ENCODE results near the gene HSPA5.

Gene HSPA5

DNA sequence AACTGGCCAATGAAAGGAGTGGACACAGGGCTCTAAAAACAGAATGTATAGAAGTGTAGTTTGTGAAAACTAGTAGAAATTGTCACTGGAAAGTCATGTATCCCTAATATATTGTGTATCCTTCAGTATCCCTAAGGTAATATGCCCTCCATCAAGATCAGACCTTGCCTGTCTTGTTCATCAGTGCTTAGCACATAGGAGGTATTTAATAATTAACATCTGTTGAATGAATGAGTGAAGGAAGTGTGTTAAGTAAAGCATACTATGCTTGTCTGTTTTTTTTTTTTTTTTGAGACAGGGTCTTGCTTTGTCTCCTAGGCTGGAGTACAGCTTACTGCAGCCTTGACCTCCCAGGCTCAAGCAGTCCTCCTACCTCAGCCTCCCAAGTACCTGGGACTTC, 36.3 kb upstream of the HSPA5 start:
- TF ChIP-seq EZH2 (IDR thresholded peaks at IDR 0.05; ENCODE audit: borderline replicate concordance, low read depth, low read length, severe bottlenecking) = no peak
- TF ChIP-seq, protein P1, sequence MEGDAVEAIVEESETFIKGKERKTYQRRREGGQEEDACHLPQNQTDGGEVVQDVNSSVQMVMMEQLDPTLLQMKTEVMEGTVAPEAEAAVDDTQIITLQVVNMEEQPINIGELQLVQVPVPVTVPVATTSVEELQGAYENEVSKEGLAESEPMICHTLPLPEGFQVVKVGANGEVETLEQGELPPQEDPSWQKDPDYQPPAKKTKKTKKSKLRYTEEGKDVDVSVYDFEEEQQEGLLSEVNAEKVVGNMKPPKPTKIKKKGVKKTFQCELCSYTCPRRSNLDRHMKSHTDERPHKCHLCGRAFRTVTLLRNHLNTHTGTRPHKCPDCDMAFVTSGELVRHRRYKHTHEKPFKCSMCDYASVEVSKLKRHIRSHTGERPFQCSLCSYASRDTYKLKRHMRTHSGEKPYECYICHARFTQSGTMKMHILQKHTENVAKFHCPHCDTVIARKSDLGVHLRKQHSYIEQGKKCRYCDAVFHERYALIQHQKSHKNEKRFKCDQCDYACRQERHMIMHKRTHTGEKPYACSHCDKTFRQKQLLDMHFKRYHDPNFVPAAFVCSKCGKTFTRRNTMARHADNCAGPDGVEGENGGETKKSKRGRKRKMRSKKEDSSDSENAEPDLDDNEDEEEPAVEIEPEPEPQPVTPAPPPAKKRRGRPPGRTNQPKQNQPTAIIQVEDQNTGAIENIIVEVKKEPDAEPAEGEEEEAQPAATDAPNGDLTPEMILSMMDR (IDR thresholded peaks at IDR 0.05; ENCODE audit: borderline replicate concordance, extremely low read depth, low read length, poor library complexity, severe bottlenecking) = no peak
- Histone ChIP-seq H3K9me3 (ENCODE audit: insufficient read depth, low read length, severe bottlenecking) (no peaks in the 10 kb centered on the region), H4K20me1 (ENCODE audit: insufficient read depth, low read length) (peaks cover 8% of the 10 kb centered on the region; the same call in 1 of the 2 replicates), H2AFZ (ENCODE audit: low read depth, low read length) (no peak overlapping the region), H3K4me3 (ENCODE audit: low read depth in 1 of 2, low read length in 2 of 2) (no peak overlapping the region), H3K36me3 (ENCODE audit: insufficient read depth, low read length) (no peaks in the 10 kb centered on the region), H3K4me2 (ENCODE audit: insufficient read depth, low read length) (no peak overlapping the region), H3K79me2 (ENCODE audit: insufficient read depth, low read length) (peaks cover 85% of the 10 kb centered on the region), H3K27ac (ENCODE audit: low read length) (no peak overlapping the region), H3K9ac (ENCODE audit: low read depth, low read length) (no peak overlapping the region), H3K4me1 (ENCODE audit: insufficient read depth, low read length) (no peaks in the 10 kb centered on the region), H3K27me3 (ENCODE audit: insufficient read depth, low read length, poor library complexity) (no peaks in the 10 kb centered on the region)
- ATAC-seq (ENCODE audit: insufficient read depth, low read depth) = no peak
- DNase-seq = no peak

DNA sequence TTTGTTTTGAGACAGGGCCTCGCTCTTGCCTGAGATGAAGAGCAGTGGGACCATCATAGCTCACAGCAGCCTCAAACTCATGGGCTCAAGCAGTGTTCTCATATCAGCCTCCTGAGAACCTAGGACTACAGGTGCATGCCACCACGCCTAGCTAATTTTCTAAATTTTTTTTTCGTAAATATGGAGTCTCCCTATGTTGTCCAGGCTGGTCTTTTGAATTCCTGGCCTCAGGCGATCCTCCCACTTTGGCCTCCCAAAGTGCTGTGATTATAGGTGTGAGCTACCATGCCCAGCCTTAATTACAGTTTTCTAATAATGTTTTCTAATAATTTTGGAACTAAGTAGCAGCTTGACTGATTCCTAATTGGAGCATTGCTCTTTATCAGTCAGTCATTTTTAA, 35.6 kb upstream of the HSPA5 start:
- Histone ChIP-seq H3K4me2 (ENCODE audit: insufficient read depth, low read length) (no peak overlapping the region), H4K20me1 (ENCODE audit: insufficient read depth, low read length) (peaks cover 8% of the 10 kb centered on the region; the same call in 1 of the 2 replicates), H3K27me3 (ENCODE audit: insufficient read depth, low read length, poor library complexity) (no peaks in the 10 kb centered on the region), H2AFZ (ENCODE audit: low read depth, low read length) (no peak overlapping the region), H3K27ac (ENCODE audit: low read length) (no peak overlapping the region), H3K9me3 (ENCODE audit: insufficient read depth, low read length, severe bottlenecking) (no peaks in the 10 kb centered on the region), H3K4me3 (ENCODE audit: low read depth in 1 of 2, low read length in 2 of 2) (no peak overlapping the region), H3K36me3 (ENCODE audit: insufficient read depth, low read length) (no peaks in the 10 kb centered on the region), H3K9ac (ENCODE audit: low read depth, low read length) (no peak overlapping the region), H3K79me2 (ENCODE audit: insufficient read depth, low read length) (peaks cover 83% of the 10 kb centered on the region), H3K4me1 (ENCODE audit: insufficient read depth, low read length) (no peaks in the 10 kb centered on the region)
- ATAC-seq (ENCODE audit: insufficient read depth, low read depth) = no peak
- TF ChIP-seq, protein P1 (IDR thresholded peaks at IDR 0.05; ENCODE audit: borderline replicate concordance, extremely low read depth, low read length, poor library complexity, severe bottlenecking) = no peak
- no peak for TF ChIP-seq EZH2 (IDR thresholded peaks at IDR 0.05; ENCODE audit: borderline replicate concordance, low read depth, low read length, severe bottlenecking)
- no peak for DNase-seq

DNA sequence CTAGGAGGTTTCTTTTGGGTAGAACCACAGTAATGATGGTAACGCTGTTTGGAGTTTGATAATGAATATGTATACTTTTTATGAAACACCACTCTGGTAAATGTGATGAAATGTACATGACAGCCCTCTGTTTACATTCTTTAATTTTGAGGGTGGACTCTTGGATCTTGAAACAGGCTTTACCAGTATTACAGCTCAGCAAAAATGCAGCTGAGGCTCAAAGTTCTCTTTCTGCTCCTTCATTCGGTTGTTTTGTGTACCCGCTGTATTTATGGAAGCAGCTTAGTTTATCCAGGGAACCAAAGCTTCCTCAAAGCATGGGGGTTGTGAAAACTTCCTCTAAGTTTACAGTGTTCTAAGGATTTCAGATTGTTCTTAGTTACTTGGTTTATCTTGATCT, 31.6 kb upstream of the HSPA5 start:
- no peak for DNase-seq
- H3K9ac ChIP-seq (ENCODE audit: low read depth, low read length) = no peak overlapping the region
- H3K27me3 ChIP-seq (ENCODE audit: insufficient read depth, low read length, poor library complexity) = no peaks in the 10 kb centered on the region
- H3K79me2 ChIP-seq (ENCODE audit: insufficient read depth, low read length) = peaks cover 83% of the 10 kb centered on the region
- H3K4me2 ChIP-seq (ENCODE audit: insufficient read depth, low read length) = no peak overlapping the region
- no peak overlapping the region for H3K27ac ChIP-seq (ENCODE audit: low read length)
- H3K4me1 ChIP-seq (ENCODE audit: insufficient read depth, low read length) = no peaks in the 10 kb centered on the region
- peaks cover 11% of the 10 kb centered on the region; the same call in 1 of the 2 replicates for H4K20me1 ChIP-seq (ENCODE audit: insufficient read depth, low read length)
- no peaks in the 10 kb centered on the region for H3K9me3 ChIP-seq (ENCODE audit: insufficient read depth, low read length, severe bottlenecking)
- H3K4me3 ChIP-seq (ENCODE audit: low read depth in 1 of 2, low read length in 2 of 2) = no peak overlapping the region
- ATAC-seq (ENCODE audit: insufficient read depth, low read depth) = no peak
- no peak overlapping the region for H2AFZ ChIP-seq (ENCODE audit: low read depth, low read length)
- TF ChIP-seq EZH2 (IDR thresholded peaks at IDR 0.05; ENCODE audit: borderline replicate concordance, low read depth, low read length, severe bottlenecking) = no peak
- TF ChIP-seq, protein P1 (IDR thresholded peaks at IDR 0.05; ENCODE audit: borderline replicate concordance, extremely low read depth, low read length, poor library complexity, severe bottlenecking) = no peak
- H3K36me3 ChIP-seq (ENCODE audit: insufficient read depth, low read length) = no peaks in the 10 kb centered on the region

DNA sequence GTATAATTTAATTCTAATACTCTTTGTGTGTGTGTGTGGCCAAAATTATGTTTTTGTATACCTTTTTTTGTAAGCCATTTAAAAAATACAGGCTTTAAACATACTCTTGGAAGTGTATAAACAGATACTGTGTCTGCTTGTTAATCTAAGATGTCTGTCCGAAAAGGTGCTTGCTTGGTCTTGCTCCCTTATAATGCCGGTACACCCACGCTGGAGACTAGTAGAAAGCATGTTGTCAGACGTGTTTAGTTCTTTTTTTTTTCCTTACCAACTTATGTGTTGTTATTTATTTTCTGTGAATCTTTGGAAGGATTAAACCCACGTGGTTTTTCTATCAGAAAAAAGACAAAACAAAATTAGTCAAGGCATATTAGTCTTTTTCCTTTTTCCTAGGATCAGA, 29.9 kb upstream of the HSPA5 start:
- no peak for TF ChIP-seq EZH2 (IDR thresholded peaks at IDR 0.05; ENCODE audit: borderline replicate concordance, low read depth, low read length, severe bottlenecking)
- TF ChIP-seq, protein P1 (IDR thresholded peaks at IDR 0.05; ENCODE audit: borderline replicate concordance, extremely low read depth, low read length, poor library complexity, severe bottlenecking) = no peak
- DNase-seq (no peak), ATAC-seq (ENCODE audit: insufficient read depth, low read depth) (no peak)
- H3K36me3 ChIP-seq (ENCODE audit: insufficient read depth, low read length) = no peaks in the 10 kb centered on the region
- H3K27ac ChIP-seq (ENCODE audit: low read length) = no peak overlapping the region
- H3K79me2 ChIP-seq (ENCODE audit: insufficient read depth, low read length) = peaks cover 77% of the 10 kb centered on the region
- H3K27me3 ChIP-seq (ENCODE audit: insufficient read depth, low read length, poor library complexity) = no peaks in the 10 kb centered on the region
- no peak overlapping the region for H2AFZ ChIP-seq (ENCODE audit: low read depth, low read length)
- H3K9ac ChIP-seq (ENCODE audit: low read depth, low read length) = no peak overlapping the region
- no peak overlapping the region for H3K4me2 ChIP-seq (ENCODE audit: insufficient read depth, low read length)
- H4K20me1 ChIP-seq (ENCODE audit: insufficient read depth, low read length) = peaks cover 5% of the 10 kb centered on the region; the same call in 1 of the 2 replicates
- H3K4me3 ChIP-seq (ENCODE audit: low read depth in 1 of 2, low read length in 2 of 2) = no peak overlapping the region
- H3K9me3 ChIP-seq (ENCODE audit: insufficient read depth, low read length, severe bottlenecking) = no peaks in the 10 kb centered on the region
- H3K4me1 ChIP-seq (ENCODE audit: insufficient read depth, low read length) = no peaks in the 10 kb centered on the region
